GM18870 (cell line): ENCODE measurements around the gene SLC23A1.
"Not testable (repeated sequence)": the region's sequence is repeated elsewhere in the genome, so short reads cannot be mapped to it uniquely, and the experiment has no call there.

Experiments used
- ATAC-seq: cut with Tn5 transposase; IDR thresholded peaks from one replicate; pipeline ENCODE4 v1.9.1; 2021; ENCODE audit warnings: moderate library complexity; ENCODE audit not compliant: unreplicated experiment

The SLC23A1 gene

DNA sequence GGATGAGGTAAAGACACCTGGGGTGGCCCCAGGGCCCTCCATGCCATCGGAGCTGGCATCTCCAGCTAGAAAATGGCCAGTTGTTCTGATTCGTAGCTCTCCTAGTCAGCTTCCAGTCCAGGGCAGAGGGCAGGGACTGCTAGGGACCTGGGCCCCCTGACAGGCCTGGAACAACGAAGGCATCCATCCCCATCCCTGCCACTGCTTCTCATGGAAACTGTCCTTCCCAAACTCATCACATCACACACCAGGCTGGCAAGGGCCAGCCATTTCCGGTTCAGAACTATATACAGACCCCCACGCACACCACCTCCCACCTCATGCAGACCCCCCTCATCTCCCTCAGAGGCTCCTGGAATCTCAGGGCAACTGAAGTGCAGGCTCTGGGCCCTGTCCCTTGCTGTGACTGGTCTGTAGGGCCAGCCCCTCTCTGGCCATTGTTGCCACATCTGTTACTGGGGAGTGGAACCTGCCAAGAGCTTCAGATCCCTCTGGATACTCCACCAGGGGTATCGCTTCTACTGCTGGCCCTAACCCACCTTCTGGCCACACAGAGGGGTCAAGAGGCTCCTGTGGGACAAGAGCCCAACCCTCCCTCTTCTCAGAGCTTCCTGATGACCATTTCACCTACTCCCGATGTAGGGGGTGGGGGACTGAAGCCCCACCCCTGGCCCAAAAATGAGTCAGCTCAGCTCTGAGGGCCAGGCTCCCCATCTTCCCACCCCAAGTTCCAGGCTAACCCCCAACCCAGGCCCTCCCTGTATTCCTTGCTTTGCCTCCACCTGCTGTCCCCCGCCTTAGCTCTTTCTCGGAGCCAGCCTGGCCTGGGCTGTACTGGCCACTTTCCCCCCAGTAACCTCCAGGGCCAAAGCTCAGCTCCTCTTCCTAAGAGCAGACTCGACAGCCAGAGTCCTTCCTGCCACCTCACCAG is 7.8 kb upstream of the SLC23A1 start:
- ATAC-seq = no peak

DNA sequence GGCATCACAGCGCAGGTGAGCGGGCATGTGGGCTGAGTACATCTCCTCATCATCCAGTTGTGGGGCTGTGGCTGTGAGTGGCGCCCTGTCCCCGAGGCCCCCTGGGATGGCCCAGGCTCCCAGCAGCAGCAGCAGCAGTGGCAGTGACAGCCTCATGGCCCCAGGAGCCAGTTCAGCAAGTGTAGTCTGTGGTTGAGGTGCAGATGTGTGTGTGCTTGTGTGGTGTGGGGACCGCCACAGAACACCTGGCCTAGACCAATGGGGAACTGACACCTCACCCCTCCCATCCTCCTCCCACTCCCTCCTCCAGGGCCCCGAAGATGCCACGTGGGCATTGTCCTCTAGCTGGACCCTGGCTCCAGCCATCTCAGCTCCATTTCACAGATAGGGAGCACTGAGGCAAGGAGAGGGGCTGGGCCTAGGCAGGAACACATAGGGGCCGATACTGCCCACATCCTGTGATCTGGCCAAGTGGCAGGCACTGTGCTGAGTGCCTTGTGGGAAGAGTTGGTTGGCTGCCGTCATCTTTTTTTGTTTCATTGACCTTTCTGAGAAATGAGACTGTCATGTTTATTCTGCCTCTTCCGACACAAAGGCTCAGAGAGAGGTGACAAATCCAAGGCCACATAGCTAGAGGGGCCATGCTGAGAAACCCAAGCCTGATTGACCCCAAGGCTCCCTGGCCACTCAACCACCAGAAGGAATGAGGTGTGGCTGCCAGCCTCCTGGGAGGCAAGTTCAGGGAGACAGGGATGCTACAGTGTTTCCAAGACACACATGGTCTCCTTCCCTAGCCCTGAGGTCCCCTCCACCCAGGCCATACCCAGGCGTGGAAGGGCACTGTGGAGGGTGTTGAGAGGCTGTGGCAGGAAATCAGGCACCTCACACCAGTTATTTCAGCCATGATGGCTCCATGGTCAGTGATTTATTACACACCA is 6.9 kb upstream of the SLC23A1 start, which contains the start of gene MZB1:
Gene MZB1, minus strand, starts transcription at position 213 of the 938 bp plus-strand sequence. Its CDS starts 57 bp downstream, at position 156.
- ATAC-seq = peak; percentile 41

DNA sequence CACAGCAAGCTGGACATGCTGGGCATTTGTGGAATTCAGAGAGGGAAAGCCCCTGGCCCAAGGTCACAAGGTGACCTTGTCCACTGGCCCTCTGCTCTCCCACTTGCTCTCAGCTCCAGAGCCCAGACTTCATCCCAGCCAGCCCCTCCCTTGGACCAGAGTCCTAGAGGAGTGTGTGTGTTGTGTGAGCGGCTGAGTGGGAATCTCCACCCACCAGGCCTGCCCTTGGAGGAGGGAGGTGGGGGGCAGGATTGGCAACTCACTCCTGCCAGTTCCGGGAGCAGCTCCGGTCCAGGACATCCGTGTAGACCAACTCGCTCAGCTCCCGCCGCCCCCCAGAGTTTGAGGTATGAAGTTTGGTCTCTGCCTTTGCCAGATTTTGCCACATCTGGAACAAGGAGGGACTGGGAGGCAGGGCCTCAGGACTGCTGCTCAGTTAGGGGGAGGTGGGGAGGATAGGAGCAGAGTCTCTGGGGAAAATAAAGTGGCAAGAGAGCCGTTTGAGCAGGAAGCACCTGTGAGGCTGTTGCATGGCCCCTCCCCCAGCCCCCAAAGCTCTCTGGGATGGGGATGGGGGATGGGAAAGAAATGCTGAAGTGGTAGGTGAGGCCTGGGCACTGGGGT is 5.2 kb upstream of the SLC23A1 start:
- ATAC-seq = no peak

DNA sequence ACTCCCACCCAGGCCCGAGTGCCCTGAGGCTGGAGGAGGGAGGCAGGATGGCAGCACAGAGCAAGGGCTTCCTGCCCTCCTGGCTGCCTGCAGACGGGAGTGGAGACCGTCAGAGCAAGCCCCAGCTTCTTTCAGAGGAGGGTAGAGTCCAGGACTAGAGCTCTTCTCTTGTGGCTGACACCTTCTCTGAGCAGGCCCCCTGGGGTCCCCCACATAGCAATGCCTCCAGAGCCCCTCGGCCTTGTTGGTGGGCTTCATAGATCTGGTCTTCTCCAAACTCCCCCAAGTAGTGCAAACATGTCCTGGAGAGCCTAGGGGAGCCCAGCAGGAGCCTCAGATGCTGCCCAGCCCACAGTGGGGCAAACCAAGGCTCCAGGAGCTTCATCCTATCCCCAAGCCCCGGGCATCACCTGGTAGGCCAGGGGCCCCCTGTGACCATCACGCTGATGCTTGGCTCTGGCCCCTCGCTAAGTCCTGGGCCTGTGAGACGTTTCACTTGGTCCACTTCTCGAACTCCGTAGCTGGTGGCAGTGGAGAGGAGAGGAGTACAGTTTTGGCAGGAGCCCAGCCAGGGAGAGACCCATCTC is 4.6 kb upstream of the SLC23A1 start:
- no peak for ATAC-seq

DNA sequence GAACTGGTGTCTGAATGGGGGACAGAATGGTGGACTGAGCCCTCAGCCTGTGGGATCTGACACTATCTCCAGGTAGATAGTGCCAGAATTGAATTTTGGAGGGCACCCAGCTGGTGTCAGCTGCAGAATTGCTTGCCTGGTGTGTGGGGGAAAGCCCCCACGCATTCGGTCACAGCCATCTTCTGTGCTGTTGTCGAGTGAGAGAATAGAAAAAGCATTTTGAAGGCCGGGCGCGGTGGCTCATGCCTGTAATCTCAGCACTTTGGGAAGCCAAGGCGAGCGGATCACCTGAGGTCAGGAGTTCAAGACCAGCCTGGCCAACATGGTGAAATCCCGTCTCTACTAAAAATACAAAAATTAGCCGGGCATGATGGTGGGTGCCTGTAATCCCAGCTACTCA is 3.9 kb upstream of the SLC23A1 start:
- not testable (repeated sequence) for ATAC-seq

DNA sequence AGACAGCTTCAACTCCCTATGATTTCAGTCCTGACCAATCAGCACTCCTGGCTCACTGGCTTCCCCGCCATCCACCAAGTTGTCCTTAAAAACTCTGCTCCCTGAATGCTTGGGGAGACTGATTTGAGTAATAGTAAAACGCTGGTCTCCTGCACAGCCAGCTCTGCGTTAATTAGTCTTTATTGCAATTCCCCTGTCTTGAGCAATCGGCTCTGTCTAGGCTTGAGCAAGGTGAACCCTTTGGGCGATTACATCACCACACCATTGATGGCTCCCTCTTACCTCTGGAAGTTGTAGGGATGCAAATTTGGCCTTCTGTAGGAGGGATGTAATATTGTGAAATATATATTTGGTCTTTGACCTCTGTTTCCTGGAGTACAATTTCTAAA is 2.9 kb upstream of the SLC23A1 start:
- ATAC-seq = no peak

DNA sequence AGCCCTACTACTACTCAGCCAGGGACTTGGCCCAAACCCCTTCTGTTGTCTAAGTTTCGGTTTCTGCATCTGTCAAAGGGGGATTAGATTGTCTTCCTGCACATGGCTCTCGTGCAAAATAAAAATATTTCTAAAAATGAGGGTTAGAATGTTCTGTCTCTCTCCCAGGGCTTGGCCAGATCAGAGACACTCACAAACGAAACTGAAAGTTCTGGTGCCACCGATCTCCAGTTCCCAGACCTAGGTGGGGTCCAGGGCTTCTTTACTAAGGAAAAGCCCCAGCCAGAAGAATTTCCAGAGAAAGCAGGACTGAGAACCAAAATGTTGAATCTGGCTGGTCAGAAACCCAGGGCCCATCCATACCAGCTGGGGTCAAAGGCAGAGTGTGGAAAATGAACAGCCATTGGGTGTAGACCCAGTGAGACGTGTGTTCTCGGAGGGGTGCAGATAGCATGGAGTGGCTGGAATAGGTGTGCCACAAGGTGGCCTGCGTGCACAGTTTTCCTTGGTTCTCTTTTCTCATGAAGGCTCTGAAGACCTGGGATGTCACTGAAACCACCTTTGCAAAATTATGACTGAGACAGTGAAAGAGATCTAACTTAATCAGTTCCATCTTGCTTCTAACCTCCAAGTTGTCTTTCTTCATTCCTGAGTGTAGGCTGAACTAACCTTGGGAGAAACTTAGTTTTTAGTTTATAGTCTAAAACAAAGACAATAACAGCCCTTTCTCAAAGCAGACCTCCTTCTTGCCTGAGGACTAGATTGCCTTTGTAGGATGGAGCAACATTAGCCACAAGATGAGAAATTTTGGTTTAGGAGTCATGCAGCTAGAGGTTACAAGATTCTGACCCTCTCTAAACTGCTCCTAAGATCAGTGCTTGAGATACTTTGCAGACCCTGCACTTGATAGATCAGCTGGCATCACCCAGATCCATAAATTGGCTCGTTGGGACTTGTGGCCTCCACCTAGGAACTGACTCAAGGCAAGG is 2.3 kb upstream of the SLC23A1 start:
- no peak for ATAC-seq

DNA sequence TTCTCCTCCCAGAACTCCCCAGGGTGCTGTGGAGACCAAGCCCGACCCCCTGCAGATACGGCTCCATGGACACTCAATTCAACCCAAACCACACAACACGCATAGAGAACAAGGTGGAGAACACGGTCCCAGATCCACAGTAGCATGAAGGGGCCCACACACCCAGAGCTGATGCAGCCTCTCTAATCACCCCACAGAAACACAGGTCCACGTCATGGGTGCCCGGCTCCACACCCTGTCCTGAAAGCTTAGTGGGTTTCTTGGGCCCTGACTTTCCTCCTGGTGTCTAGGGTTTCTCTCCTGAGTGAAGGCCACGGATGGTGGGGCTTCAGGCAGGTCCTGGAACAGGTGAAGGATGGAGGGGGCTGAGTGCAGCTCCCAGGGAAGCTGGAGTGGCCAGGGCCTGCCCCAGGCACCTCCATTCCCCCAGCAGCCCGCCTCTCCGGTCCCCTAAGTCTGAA is 1.5 kb upstream of the SLC23A1 start:
- ATAC-seq = no peak

DNA sequence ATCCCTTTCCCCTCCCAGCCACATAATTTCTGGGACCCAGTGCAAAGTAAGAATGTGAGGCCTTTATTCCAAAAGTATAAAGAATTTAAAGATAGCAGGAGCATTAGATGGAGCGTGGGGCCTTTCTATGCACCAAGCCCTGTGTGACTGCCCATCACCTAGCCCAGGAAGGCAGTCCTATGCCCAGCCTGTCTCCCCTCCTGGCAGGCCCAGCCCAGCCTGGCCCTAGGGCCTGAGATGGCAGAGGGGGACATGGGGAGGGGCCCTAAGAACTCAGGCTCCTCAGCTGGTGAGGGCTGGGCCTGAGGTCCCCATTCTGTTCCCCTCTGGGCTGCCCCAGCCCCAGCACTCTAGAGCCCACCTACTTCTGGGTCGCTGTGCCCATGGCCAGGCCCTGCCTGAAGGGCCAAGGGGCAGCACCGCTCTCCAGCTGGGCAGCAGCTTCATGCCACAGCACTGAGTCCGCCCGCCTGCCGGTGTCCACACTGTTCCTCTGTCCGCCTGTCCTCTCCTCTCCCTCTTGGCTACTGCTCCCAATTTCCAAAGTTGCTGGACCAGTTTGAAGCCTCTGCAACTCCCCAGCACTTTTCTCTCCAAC is 995 bp upstream of the SLC23A1 start:
- no peak for ATAC-seq

DNA sequence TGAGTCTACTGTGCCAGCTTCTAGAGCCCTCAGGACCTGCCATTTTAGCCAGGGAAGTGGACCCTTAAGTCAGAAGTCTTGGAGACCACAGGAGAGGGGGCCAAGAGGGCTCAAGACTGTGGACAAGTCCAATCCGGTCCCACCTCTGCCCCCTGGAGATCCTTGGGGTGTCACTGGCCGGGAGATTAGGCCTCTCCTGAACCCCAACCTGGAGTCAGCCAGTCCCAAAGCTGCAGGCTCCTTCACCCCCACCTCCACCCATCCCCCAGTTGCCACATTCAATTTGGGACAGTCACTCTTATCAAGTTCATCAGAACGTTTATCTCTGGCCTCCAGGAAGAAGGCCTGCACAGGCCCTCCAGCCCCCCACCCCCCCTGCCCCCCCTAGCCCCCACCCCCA is 290 bp downstream of the SLC23A1 start:
- ATAC-seq = no peak

DNA sequence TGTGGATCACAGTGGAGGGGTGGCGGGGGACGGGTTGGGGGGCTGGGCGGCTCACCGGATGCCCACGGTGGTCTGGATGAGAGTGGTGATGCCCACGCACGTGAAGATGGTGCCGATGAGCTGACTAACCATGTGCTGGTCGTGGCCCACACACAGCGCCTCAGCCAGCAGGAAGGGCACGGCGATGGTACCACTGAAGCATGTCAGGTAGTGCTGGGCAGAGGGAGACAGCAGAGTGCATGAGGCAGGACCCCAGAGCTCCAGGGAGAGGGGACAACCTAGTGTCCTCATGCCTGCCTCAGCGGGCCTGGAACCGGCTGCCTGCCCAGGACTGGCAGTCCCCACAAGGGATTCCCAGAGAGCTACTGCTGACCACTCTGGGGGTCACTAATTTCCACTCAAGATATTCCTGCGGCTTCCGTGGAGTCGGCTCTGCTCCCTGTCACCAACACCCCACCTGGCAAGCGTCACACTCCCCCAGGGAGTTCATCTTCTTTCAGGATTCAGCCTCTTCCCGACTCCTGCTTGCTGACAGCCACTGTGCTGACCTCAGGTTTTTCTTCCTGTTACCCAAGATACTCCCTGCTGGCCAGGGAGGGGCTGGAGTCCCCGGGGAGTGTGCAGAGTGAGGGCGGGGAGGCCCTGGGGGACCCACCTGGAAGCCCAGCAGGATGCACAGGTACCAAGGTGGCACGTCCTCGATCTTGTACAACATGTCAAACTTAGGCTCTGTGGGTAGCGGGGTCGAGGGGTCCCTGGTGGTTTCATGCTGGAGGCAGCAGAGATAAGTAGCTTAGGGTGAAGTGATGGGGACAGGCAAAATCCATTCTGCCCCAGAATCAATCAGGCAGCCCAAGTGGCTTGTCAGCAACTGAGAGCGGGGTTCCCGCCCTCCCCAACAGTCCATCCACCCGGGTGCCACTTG is 998 bp downstream of the SLC23A1 start:
- no peak for ATAC-seq

DNA sequence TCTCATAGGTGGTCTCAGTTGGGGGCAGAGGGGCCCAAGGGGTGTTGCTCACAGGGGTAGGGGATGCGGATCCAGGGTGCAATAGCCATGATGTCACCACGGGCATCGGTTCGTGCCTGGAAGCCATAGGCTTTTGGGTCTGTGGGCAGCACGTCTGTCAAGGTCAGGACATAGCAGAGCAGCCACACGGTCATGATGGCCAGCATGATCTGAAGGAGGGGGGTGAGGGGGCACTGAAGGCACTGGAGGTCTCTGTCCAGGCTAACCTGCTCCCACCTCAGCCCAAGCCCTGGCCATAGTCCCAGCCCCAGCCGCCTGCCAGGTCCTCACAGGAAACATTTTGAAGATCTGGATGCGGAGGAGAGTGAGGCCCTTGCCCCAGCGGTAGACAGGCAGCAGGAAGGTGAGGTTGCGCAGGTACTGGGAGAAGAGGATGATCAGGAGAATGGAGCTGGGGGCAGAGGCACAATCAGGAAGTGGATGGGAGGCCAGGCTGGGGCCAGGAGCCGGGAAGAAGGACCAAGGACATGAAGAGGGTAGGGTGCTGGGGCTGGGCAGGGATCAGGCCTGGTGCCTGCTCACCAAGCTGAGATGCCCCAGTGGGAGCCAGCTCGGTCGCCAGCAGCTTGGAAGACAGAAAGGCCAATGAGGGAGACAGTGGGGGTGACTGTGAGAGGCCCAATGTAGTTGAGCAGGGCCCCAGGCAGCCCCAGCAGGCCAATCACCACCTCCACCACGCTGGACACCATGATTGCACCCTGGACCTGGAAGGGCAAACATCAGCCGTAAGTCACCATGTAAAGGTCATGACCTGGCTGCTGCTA is 3.3 kb downstream of the SLC23A1 start:
- no peak for ATAC-seq

DNA sequence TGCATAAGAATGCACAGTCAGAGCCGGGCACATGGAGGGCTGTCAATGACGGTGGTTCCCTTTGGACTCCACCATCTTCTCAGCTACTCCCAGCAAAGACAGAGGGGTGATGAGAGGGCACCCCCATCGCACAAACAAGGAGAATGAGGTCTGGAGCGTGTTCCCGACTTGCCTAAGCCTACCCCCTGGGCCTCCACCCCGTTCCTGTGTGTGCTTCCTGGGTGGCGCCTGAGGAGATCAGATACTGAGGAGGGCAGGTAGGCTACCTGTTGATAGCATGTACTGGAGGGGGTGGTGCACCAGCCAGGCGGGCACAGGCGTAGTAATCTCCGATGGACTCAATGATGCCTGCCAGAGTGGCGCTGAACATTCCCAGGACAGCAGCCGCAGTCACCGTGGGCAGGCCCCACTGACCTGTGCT is 4.1 kb downstream of the SLC23A1 start:
- ATAC-seq = no peak

DNA sequence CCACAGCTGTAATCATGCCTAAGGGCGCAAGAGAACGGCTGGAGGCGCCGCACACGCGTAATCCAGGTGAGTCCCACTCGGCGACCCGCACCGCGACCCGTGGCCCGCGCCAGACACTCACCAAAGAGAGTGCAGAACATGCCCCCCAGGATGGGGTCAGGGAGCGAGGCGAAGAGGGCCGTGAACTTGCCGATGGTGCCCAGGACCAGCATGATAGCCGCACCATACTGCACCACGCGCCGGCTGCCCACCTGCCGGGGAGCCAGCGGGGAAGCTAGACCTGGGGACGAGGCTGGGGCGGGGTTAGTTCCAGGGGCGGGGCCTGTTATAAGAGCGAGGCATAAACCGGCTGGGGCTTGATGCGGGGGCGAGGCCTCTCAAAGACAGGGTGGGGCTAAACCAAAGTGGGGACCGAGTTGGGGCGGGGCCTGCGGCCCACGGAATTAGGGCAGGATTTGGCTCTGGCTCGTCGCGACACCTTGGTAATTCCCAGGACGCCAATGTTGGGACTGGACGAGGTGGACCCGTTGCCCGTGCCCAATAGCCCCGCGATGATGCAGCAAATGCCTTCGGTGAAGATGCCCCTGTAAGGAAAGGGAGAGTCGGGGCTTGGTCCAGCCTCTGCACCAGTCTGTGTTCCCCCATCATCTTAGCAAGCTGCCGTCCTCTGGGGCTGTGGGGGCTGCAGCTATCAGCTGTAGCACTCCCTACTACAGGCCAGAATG is 4.8 kb downstream of the SLC23A1 start:
- ATAC-seq = no peak

DNA sequence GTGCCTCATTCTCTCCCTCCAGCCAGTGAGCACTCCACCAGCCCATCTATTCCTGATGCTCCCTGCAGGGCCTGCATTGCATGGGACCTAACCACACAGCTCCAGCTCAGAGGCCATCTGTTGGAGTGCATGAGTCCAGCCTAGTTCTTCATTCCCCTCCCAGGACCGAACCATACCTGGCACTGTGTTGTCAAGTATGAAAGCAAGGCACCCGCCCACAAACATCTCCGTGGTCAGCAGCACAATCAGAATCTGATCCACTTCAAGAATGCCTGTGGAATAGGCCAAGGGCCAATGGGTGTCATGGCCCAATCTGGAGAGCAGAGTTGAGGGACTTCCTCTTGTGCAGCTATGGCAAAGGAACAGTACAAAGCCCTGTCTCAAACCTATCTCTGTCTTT is 5.9 kb downstream of the SLC23A1 start:
- ATAC-seq = no peak

DNA sequence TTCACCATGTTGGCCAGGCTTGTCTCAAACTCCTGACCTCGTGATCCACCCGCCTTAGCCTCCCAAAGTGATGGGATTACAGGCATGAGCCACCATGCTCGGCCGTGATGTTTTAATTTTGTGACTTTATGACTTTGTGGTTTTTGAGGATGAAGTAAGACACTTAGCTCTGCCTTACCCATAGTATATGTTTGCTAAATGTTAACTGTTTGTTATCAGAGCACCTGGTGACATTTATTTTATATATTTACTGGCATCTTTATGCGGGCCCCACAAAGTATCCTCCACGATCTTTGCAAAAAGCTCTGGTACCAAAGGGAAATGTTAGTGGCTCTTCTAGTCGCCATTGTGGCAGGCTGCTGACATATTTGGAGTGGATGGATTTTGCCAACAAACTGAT is 6.7 kb downstream of the SLC23A1 start:
- no peak for ATAC-seq

DNA sequence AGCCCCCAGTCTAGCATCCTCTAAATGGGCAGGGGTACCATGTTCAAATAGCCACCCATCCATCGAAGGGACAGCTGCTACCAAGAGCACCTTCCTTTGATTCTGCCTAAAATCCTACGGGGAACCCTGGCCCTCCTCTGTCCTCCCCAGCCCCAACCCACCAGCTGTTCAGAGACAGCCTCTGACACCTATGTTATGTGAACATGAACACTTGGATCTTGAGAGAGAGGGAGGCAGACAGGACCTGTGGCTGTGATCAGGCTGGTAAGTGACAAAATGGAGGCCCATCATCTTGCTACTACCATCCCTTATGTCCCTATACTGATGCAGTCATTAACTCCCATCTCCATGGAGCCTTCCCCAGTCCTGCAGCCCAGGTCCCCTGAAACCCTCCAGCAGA is 8.2 kb downstream of the SLC23A1 start:
- ATAC-seq = no peak
